Sigmoid colon (tissue), 7 donors: ENCODE data around the gene MGAT3. TPM values are rescaled to one million over a fixed set of nuclear protein-coding genes. Genes with fewer than 3 reads are reported as not detected.

Source experiments
- DNase-seq: peaks from one replicate; pipeline ENCODE4 v3.0.0-alpha.2; 2019
- H3K27ac ChIP-seq, 4 donors: fragments of 200-600 bp; sonication (generic); one replicate each; pipeline ENCODE4 v1.5.1; 2016 to 2019; ENCODE audit warnings: mild to moderate bottlenecking in 1 of 4
- H3K27me3 ChIP-seq, 3 donors: fragments of 200-600 bp; sonication (generic); one replicate each; pipeline ENCODE4 v1.5.1; 2019; ENCODE audit warnings: mild to moderate bottlenecking in 1 of 3
- H3K36me3 ChIP-seq, 4 donors: fragments of 200-600 bp; sonication (generic); one replicate each; pipeline ENCODE4 v1.5.1; 2016 to 2019
- H3K4me1 ChIP-seq, 4 donors: fragments of 200-600 bp; sonication (generic); one replicate each; pipeline ENCODE4 v1.5.1; 2017 to 2019
- H3K4me3 ChIP-seq, 4 donors: fragments of 200-600 bp; sonication (generic); one replicate each; pipeline ENCODE4 v1.5.1; 2017 to 2019; ENCODE audit warnings: mild to moderate bottlenecking in 2 of 4, moderate library complexity in 1 of 4
- H3K9me3 ChIP-seq, 4 donors: fragments of 200-600 bp in 3 of 4; sonication (generic) in 3 of 4; one replicate each; pipeline versions ENCODE4 v1.5.1 to v1.6.1; 2013 to 2019
- CTCF ChIP-seq, 4 experiments: fragments of 450-650 bp in 3 of 4; fragments of 200-600 bp in 1 of 4; IDR thresholded peaks; one replicate each; pipeline ENCODE4 v1.5.1; 2016 to 2019; ENCODE audit warnings: antibody characterized with exemption in 4 of 4, mild to moderate bottlenecking in 3 of 4, moderate library complexity in 2 of 4
- EP300 ChIP-seq, 4 donors: sonication (generic); formaldehyde crosslinking; IDR thresholded peaks; one replicate each; pipeline ENCODE4 v1.6.1; 2017; ENCODE audit warnings: antibody characterized with exemption in 4 of 4
- POLR2A ChIP-seq, 2 donors: fragments of 450-650 bp; IDR thresholded peaks; one replicate each; pipeline ENCODE4 v1.6.1; 2016; ENCODE audit warnings: antibody characterized with exemption in 2 of 2, mild to moderate bottlenecking in 2 of 2, moderate library complexity in 2 of 2
- POLR2AphosphoS5 ChIP-seq, 4 donors: sonication (generic); formaldehyde crosslinking; IDR thresholded peaks; one replicate each; pipeline ENCODE4 v1.6.1; 2017; ENCODE audit warnings: antibody characterized with exemption in 4 of 4
- WGBS, 2 donors: extraction: QIAGEN DNeasy Blood & Tissue Kit; methylation state at CpG; one replicate each; pipeline ENCODE4 v1.1.7; 2013; 5-methylcytosine and 5-hydroxymethylcytosine counted together
- intact Hi-C: fragments of 100-400 bp; cut with DNase I; formaldehyde crosslinking; loops from one replicate; pipeline ENCODE4 v1.15.1; 2023
- polyA plus RNA-seq, 3 donors: library from polyadenylated mRNA; stranded (reverse); fragments of 200-250 nt; gene quantifications; one replicate each; pipeline ENCODE4 v1.2.3, GENCODE V29; 2013
- total RNA-seq, 4 donors: library from RNA; depleted of rRNA; stranded (reverse); fragments of >200 nt; gene quantifications; one replicate each; pipeline ENCODE4 v1.1.0, GENCODE V29; 2016
- donor health status: healthy with polysubstance abuse.
- donor health status: Bipolar disorder and iron deficiency.
- donor health status: healthy.

MGAT3 gene
- total and polyA plus RNA-seq, 7 donors, result 0.60 to 8.1 (median 1.1) TPM

GRCh38 chr22:39421691-39422090, 35.1 kb upstream of the MGAT3 start:
- WGBS, 2 donors, result 96% methylated on average over 11 of the region's 11 CpGs
- H3K27ac ChIP-seq, result no peak overlapping the region
- no peak overlapping the region for H3K4me3 ChIP-seq
- no peaks in the 10 kb centered on the region for H3K4me1 ChIP-seq
- no peaks in the 10 kb centered on the region for H3K27me3 ChIP-seq
- no peak for DNase-seq
- intact Hi-C loops, result no loop called here
- TF ChIP-seq EP300 (IDR thresholded peaks at IDR 0.05), result no peak
- TF ChIP-seq POLR2A (IDR thresholded peaks at IDR 0.05), result no peak
- no peak for TF ChIP-seq POLR2AphosphoS5 (IDR thresholded peaks at IDR 0.05)
- no peak for TF ChIP-seq CTCF (IDR thresholded peaks at IDR 0.05)
- H3K36me3 ChIP-seq, result peaks cover 40 to 82% (median 62%) of the 10 kb centered on the region in 4 donors
- H3K9me3 ChIP-seq, result no peaks in the 10 kb centered on the region

- H3K9me3 ChIP-seq, result no peaks in the 10 kb centered on the region
- H3K27me3 ChIP-seq, result no peaks in the 10 kb centered on the region
- no peaks in the 10 kb centered on the region for H3K4me1 ChIP-seq
- intact Hi-C loops, result no loop called here
- DNase-seq, result no peak
- no peak for TF ChIP-seq CTCF (IDR thresholded peaks at IDR 0.05)
- 78 to 84% methylated on average over 7 of the region's 7 CpGs for WGBS, 2 donors
- no peak overlapping the region for H3K27ac ChIP-seq
- H3K36me3 ChIP-seq, result peaks cover 40 to 82% (median 62%) of the 10 kb centered on the region in 4 donors
- H3K4me3 ChIP-seq, result no peak overlapping the region
These were observed 34.7 kb upstream of the MGAT3 start for GRCh38 chr22:39422101-39422500.

- TF ChIP-seq POLR2AphosphoS5 (IDR thresholded peaks at IDR 0.05) (no peak), CTCF (IDR thresholded peaks at IDR 0.05) (no peak), EP300 (IDR thresholded peaks at IDR 0.05) (no peak), POLR2A (IDR thresholded peaks at IDR 0.05) (no peak)
- no peak overlapping the region for H3K4me3 ChIP-seq
- H3K27me3 ChIP-seq, result no peaks in the 10 kb centered on the region
- H3K27ac ChIP-seq, result no peak overlapping the region
- H3K4me1 ChIP-seq, result no peaks in the 10 kb centered on the region
- WGBS, 2 donors, result 82 to 95% methylated on average over 6 of the region's 6 CpGs
- no peaks in the 10 kb centered on the region for H3K9me3 ChIP-seq
- intact Hi-C loops, result no loop called here
- DNase-seq, result no peak
- H3K36me3 ChIP-seq, result peaks cover 41 to 82% (median 65%) of the 10 kb centered on the region in 4 donors
These were observed 34.1 kb upstream of the MGAT3 start for GRCh38 chr22:39422721-39423120.

GRCh38 chr22:39423976-39424375, 32.8 kb upstream of the MGAT3 start:
- intact Hi-C loops, result no loop called here
- Histone ChIP-seq H3K9me3 (no peaks in the 10 kb centered on the region), H3K4me3 (no peak overlapping the region), H3K4me1 (no peaks in the 10 kb centered on the region), H3K27ac (no peak overlapping the region), H3K27me3 (no peaks in the 10 kb centered on the region), H3K36me3 (peaks cover 39 to 82% (median 63%) of the 10 kb centered on the region in 4 donors)
- 96% methylated on average over 3 of the region's 3 CpGs for WGBS, 2 donors
- TF ChIP-seq POLR2A (IDR thresholded peaks at IDR 0.05) (no peak), EP300 (IDR thresholded peaks at IDR 0.05) (no peak), POLR2AphosphoS5 (IDR thresholded peaks at IDR 0.05) (no peak), CTCF (IDR thresholded peaks at IDR 0.05) (no peak)
- no peak for DNase-seq

GRCh38 chr22:39426380-39427043, 30.3 kb upstream of the MGAT3 start:
- no peak for DNase-seq
- Histone ChIP-seq H3K4me3 (no peak overlapping the region), H3K27me3 (no peaks in the 10 kb centered on the region), H3K27ac (no peak overlapping the region), H3K4me1 (peaks cover 0 to 16% (median 11%) of the 10 kb centered on the region in 4 donors), H3K36me3 (peaks cover 24 to 84% (median 47%) of the 10 kb centered on the region in 4 donors), H3K9me3 (no peaks in the 10 kb centered on the region)
- no peak for TF ChIP-seq EP300 (IDR thresholded peaks at IDR 0.05)
- TF ChIP-seq POLR2A (IDR thresholded peaks at IDR 0.05), result no peak
- TF ChIP-seq CTCF (IDR thresholded peaks at IDR 0.05), result no peak
- TF ChIP-seq POLR2AphosphoS5 (IDR thresholded peaks at IDR 0.05), result no peak
- intact Hi-C loops, result no loop called here
- WGBS, 2 donors, result 96% methylated on average over 20 of the region's 20 CpGs
